ENCODE data around the gene KRT81.
"Not testable (repeated sequence)": the region's sequence is repeated elsewhere in the genome, so short reads cannot be mapped to it uniquely, and the experiment has no call there.

KRT81 gene

DNA sequence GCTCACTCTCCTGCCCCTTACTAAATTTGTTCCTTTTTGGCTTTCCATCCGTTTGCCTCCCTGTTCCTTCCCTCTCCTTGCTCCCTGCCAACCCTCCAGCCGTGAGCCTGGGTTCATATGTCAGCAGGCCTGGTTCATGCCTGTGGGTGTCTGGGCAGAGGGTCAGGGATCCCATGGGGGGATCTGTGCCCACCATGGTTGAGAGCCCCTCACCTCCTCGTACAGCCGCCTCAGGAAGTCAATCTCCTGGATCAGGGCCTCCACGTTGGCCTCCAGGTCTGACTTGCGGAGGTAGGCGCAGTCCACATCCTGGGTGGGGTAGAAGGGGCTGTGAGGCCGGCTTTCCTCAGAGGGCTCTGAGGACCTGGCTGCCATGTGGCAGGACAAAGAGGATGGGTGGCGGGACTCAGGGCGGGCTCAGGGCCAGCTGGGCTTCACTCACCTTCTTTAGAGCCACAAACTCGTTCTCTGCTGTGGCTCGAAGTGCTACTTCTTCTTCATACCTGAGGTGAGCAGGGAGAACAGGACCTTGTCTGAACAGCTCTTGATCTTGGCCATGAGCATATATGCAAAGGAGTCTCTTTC lies 26.2 kb upstream of the KRT81 start:
- no peak for DNase-seq

DNA sequence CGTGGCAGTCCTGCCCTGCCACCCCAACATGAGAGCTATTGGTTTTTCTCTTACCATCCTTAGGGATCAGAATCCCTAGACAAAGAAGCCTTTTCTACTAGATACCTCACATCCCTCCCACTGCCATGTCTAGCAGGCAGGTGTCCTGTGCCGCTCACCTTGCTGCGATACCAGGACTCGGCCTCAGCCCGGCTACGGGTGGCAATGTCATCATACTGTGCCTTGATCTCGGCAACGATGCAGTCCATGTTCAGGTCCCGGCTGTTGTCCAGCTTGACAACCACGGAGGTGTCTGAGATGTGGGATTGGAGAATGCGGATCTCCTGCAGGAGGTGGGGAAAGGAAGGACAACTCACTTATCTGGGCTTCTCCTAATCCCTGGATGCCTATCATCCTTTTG lies 25.4 kb upstream of the KRT81 start:
- DNase-seq = no peak

DNA sequence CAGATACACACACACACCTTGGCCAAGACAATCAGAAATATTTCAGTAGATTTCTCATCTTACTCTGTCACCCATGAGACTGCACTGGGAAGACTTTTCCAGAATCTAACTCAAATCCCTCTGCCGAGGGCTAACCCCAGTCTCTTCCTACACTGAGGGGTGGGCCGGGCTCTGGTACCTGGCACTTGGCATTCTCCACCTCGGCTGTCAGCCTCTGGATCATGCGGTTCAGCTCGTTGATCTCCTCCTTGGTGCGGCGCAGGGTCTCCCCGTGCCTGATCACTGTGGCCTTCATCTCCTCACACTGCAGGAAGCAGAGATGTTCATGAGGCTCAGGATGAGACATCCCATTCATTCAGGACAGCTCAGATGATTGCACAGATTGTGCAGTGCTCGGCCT lies 25.0 kb upstream of the KRT81 start:
- DNase-seq = no peak

DNA sequence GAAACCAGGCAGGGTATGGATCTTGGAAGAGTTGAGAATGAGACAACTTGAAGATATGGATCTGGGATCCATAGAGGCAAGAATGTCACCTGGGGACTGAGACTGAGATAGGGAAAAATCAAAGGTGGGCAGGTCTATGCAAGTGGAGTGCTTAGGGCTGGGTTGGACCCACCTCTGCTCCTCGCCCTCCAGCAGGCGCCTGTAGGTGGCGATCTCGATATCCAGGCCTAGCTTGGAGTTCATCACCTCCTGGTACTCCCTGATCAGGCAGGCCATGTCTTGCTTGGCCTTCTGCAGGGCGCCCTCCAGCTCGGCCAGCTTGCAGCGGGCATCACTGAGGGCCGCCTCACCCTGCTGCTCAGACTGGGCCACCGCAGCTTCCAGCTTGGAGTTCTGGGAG lies 24.4 kb upstream of the KRT81 start:
- DNase-seq = not testable (repeated sequence)

DNA sequence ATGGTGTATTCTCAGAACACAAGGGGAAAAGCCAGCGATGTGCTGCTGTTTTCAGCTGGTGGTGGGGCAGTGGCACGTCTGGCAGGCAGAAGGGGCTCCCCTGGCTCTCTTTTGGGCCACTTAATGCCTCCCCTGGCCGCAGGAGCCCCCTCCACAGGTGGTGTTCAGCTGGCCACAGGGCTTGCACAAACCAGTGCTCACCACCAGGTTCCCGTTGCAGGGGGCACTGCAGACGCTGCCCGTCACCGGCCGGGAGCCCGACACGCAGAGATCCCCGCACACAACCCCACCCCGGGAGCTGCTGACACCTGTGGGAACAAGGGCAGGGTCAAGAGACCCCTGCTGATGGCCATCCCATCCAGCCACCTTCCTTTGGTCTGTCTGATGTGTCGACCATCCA lies 23.2 kb upstream of the KRT81 start:
- no peak for DNase-seq

DNA sequence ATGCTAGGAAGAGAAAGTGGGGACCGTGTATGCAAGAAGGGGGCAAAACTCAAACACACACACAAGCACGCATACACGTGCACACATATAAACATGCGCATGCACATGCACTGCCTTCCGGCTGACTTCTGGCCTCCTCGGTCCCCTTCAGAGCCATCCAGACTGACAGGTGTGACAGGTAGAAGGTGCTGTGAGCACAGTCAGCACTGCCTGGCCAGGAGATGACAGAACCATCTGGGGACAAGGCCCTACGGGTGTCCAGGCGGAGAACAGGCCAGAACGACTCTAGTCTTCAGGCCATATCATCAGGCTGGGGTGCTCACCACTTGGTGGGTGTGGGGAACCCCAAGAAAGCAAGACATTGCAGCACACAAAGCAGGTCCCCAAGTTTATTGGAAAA lies 22.6 kb upstream of the KRT81 start:
- no peak for DNase-seq

DNA sequence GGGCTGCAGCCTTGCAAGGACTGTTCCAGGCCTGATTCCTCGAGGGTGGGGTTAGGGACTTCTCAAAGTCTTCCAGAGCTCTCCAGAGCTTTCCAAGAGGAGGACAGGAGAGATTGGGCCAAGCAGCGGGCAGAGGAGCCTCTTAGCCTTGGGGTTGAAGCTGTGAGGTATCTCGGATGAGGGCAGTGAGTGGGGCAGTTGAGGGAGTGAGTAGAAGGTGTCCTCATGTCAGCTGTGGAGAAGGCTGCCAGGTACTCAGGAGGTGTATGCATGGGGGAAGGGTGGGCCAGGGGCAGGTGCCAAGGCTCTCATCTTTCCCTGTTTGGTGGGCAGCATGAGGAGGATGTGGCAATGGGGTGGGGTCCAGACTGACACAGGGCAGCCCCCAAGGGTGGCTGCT lies 22.1 kb upstream of the KRT81 start:
- no peak for DNase-seq

DNA sequence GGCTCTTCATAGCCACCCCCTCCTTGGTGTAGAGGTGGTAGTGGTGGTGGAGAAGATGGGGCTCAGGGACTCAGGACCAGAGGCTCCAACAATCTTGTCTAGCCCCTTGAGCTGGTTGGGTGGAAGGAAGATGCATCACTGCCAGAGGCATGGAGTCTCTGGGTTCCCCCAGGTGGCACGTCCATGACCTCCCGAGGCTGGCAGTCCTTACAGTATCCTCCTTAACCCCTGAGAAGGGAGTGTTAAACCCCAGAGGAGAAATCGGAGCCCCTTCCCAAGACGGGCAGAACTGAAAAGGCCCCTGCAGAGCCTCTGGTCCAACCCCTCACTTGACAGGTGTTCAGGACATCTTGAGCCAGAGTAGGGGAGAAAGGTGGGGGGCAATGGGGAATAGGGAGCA lies 20.8 kb upstream of the KRT81 start:
- DNase-seq = no peak

DNA sequence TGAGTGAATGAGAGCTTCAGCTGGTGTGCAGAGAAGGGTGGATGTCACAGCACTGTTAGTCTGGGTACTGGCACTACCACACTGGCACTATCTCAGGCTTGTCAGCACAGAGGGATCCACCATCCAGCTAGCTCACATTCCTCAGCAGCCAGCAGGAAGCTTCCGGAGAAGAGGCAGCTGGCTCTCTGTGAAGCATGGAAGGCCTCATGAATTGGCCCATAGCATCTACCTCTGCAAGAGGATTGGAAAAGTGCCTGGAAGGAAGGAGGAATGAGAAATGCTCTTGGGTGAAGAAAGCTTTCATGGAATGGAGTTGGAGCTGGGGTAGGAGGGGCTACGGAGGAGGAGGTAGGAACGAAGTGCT lies 19.9 kb upstream of the KRT81 start:
- no peak for DNase-seq

DNA sequence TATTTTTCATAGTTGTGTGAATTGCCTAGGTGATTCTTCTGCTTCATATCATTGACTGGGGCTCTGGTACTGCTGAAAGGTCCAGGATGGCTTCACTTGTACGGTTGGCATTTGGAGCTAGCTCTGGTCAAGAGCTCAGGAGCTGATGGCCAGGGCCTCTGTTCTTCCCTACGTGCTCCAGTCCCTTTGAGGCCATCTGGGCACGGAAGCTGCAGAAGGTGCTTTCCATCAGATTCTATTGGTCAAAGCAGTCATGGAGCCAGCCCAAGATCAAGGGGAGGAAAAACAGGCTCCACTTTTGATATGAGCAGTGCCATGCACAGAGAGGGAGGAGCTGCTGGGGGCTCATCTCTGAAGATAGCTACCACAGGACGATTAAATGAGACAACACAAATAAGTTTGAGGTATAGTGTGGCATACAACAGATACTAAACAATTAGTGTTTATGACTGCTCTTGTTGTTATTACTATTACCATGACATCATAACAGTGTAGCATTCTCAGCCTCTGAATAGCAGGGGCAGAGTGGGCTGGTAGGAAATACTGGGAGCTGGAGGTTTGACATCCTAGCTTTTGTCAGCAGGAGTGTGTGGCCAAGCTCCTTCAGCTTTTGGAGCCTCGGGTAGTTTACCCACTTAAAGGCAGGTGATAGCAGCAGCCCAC lies 19.4 kb upstream of the KRT81 start:
- no peak for DNase-seq

DNA sequence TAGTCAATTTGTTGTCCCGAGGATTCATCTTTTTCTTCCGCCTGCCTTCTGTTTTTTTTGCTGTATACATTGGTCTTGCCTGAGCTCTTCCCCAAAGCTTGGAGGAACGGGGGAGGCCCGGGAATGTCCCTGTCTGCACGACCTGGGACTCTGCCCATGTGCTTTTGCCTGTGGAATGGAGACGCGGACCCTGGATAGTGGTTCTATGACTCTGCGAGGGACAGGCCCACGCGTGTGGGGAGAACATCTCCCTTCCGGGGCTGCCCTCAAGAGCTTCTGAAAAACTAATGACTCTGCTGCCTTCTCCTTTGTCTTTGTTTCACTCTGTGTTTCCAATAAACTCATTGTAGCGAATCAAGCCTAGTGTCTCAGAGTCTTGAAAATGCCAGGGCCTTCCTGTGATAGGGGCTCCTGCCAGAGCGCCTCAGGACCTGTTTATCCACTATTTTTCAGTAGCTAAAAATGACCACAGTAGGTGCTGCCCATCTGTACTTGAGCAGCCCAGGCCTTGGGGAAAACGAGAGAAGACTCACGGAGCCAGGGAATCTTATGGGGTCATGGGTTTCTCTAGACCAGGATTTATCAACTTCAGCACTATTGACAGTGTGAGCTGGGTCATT lies 17.6 kb upstream of the KRT81 start:
- no peak for DNase-seq

DNA sequence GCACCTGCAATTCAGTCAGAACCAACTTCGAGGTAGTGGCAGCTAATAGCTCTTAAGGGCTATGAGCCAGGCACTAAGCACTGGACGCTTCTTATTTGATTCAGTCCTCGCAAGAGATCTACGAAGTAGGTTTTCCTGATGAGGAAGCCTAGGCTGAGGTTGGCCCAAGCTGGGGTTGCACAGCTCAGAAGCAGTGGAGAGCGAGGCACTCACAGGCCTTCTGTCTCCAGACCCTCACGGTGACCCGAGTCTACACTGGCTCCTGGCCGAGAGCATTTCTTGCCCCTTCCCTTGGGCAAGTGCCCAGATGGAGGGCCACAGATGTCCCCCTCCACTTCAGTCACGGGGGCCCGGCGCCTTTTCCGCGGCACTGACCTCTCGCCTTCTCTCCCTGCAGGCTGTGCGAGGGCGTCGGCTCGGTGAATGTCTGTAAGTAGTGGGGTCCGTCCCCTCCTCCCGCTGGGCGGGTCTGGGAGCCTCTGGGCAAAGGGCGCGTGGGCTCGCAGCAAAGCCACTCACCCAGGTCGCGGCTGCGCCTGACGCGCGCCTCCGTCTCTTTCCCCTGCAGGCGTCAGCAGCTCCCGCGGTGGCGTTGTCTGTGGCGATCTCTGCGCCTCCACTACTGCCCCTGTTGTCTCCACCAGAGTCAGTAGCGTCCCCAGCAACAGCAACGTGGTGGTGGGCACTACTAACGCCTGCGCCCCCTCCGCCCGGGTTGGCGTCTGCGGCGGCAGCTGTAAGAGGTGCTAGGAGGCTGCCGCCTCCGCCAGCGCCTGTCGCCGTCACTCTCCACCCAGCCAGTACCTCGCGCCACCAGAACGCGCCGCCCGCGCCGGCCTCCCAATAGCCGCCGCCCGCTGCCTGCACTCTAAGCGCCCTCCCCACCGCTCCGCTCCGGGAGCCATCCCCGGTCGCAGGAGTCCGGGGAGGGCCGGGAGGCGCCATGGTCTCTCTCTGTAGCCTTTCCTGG lies 16.8 kb upstream of the KRT81 start:
- DNase-seq = peak; percentile 18

DNA sequence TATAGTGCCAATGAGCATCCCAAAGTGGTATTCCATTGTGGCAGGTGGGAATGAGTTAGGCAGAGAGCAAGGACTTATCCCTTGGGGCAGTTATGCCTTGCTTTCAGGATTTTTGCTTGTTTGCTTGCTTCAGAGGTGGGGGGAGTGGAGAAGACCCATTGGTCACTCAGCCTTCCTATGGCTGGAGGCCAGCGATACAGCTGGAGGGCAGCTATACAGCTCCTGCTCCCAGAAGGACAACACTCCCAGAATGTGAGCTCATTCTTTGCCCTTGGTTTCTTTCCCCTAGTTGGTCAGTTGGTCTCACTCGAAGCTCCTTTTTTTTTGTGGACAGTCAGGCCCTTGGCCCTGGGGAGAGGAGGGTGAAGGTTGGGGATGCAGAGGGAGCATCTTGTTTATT lies 15.4 kb upstream of the KRT81 start:
- DNase-seq = no peak

DNA sequence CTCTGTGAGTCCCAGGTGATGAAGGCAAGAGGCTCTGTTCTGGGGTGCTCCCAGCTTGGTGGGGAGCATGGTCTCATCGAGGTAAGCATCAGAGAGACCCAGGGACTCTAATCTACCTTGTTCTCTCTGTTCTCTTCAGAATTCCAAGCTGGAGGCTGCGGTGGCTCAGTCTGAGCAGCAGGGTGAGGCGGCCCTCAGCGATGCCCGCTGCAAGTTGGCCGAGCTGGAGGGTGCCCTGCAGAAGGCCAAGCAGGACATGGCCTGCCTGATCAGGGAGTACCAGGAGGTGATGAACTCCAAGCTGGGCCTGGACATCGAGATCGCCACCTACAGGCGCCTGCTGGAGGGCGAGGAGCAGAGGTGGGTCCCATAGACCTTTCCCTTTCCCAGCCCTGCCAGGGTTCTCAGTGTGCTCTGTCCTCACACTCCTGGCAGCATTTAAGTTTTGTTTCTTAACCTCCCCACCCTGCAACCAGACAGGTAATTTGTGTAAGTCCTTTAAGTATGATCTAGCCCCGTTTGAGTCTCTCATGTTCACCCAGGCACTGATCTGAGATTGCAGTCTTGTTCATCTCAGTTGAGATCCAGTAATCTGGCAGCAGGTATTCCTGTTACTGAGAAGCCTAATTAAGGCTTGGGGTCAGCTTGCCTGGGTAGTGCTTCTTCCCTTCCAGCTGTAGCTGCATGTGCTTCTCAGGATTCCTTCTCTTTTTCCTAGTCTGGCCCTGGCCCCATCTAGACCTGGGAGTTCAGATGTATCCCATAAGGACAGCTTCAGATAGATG lies 14.8 kb upstream of the KRT81 start:
- no peak for DNase-seq

DNA sequence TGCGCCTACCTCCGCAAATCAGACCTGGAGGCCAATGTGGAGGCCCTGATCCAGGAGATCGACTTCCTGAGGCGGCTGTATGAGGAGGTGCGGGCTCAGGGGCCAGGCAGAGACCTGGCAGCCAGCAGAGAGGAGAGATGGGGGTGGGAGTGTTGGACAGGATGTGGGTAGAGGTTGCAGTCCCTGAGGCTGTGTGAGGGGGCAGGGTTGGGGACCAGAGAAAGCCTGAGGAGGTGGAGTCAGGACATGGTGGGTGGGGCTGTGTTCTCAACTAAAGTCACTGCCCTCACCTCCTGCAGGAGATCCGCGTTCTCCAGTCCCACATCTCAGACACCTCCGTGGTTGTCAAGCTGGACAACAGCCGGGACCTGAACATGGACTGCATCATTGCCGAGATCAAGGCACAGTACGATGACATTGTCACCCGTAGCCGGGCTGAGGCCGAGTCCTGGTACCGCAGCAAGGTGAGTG lies 13.6 kb upstream of the KRT81 start:
- not testable (repeated sequence) for DNase-seq

DNA sequence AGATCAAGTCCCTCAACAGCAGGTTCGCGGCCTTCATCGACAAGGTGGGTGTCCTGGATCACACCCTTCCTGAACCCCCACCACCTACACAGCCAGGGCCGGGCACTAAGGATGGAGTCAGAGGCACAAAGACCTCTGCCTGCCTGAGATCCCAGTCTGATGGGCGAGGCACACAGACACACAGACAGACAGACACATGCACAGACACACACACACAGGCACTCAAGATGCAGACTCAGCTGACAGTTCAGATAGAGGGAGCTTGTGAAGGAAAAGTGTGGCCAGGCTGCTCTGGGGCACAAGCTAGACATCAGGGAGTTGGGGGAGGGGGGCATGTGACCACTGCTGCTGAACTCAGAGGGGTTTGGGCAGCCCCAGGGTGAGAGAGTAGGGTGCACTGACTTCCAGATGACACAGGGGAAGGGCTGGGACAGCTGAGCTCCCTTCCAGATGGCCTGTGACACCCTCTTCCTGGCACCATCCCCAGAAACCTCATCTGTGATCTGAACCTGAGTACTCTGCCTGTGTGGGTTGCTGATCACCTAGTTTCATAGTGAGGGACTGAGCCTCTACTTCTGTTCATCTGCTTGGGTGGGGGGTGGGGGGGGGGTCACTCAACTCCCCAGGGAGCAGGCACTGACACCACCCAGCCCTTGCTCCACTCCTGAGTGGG lies 11.0 kb upstream of the KRT81 start:
- DNase-seq = not testable (repeated sequence)

DNA sequence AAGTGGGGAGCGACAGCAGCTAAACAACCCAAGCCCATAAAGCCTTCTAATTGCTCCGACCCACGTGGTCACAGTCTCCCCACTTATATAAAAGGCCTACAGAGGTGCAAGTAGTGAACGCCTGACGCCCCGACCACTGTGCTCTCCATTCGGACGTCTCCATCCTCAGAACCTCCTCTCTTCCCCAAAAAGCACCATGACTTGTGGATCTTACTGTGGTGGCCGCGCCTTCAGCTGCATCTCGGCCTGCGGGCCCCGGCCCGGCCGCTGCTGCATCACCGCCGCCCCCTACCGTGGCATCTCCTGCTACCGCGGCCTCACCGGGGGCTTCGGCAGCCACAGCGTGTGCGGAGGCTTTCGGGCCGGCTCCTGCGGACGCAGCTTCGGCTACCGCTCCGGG lies 10.4 kb upstream of the KRT81 start:
- not testable (repeated sequence) for DNase-seq

DNA sequence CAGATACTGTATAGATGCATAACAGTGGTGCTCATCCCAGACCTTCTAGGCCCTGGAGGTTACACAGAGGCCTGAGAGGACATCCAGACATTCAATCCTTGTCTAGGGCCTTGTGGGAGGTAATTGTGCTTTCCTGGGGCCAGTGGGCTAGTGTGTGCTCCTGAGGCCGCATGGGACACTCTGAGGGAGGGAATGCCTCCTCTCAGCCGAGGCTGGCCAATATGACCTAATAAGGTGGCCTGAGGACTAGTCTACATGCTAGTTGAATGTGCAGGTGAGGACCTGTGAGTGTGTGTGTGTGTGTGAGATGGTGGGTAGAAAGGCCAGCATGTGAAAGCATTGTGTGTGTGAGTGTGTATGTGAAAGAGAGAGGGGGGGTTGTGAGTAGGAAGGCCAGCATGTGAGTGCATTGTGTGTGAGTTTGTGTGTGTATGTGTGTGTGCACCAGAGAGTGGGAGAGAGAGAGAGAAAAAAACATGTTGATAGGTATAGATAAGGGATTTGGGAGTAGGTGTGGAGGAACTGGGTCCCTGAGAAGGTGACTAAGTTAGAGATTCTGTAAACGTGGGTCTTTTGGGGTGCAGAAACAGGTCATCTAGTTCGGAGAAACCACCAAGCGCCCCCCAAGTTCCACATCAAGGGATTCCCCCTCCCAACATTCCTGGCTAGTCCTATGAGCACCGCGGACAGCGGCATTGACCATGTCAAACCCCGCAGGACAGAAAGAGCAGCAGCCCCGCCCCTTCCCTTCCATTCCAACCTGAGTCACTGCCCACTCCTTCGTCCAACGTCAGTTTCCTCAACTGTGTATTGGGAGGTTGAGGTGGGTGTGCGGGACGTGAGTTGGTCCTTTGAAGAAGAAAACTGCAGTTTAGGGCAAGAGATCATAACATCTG lies 9.7 kb upstream of the KRT81 start:
- DNase-seq = no peak

DNA sequence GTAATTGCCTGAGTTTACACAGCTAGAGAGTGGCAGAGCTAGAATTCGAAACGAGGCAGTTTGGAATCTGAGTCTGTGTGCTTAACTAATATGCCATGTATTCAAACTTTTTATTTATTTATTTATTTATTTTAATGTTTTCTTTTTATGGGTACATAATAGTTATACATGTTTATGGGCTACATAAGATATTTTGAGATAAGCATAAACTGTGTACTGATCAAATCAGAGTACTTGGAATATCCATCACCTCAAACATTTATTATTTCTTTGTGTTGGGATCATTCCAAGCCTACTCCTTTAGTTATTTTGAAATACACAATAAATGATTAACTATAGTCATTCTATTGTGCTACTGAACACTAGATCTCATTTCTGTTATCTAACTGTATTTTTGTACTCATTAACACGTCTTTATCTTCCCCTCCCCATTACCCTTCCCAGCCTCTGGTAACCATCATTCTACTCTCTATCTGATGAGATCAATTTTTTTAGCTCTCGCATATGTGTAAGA lies 7.4 kb upstream of the KRT81 start:
- DNase-seq = no peak

DNA sequence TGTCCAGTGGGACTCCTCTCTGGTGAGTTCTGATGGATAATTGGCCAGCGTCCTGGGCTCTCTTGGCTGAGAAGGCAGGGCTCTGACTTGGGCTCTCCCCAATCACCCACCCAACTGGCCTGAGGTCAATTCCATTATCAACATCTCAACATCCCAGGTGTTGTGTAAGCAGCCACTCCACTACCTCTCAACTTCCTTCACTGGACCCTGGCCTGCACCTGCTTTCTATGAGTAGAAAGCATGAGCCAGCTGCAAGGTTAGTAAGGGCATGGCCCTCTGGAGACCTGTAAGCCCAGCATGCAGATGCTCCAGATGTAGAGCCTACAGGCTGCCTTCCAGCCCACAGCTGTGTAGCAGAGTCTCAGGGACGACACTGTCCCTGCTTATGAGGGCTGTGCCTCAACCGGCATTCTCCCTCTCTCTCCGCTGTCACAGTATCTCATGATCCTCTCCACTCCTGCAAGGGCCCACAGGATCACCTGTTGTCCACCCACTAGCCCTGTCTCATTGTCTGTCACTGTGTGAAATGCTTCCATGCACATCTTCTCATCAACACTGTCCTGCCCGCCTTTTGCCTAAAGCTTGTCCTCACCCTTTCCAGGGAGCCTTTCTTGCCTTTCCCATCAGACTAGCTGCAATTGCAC lies 5.4 kb upstream of the KRT81 start:
- no peak for DNase-seq
